Measurements from ENCODE around the gene SERPINC1. TPM values are rescaled to one million over a fixed set of nuclear protein-coding genes. Genes with fewer than 3 reads are reported as not detected.

Gene SERPINC1
- total and polyA plus RNA-seq, 2 of the 13 experiments (the other 11 are each of a cell fraction or from before 2014, with no cell fraction given): 142 to 205 TPM

DNA sequence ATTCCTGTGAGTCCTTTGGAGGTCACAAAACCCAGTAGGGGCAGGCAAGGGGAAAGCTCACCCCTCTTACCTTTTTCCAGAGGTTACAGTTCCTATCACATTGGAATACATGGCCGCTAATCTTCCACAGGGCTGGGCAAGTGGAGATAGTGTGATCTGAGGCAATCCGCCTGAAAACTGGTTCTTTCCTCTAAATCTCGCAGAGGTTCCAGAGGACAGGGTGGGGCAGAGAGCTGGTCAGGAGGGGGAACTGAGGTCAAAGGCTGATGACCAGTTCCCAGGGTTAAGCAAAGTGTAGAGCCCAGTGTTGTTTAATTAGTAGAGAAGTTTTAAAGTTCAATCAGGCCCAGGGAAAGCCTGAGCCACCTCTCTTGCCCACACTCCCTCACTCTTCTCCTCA, at the start of gene SERPINC1 (continued):
- TF ChIP-seq, protein P1, sequence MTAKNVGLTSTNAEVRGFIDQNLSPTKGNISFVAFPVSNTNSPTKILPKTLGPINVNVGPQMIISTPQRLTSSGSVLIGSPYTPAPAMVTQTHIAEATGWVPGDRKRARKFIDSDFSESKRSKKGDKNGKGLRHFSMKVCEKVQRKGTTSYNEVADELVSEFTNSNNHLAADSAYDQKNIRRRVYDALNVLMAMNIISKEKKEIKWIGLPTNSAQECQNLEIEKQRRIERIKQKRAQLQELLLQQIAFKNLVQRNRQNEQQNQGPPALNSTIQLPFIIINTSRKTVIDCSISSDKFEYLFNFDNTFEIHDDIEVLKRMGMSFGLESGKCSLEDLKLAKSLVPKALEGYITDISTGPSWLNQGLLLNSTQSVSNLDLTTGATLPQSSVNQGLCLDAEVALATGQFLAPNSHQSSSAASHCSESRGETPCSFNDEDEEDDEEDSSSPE (CRISPR knock-in tag; IDR thresholded peaks at IDR 0.05): no peak
- TF ChIP-seq, protein P2, sequence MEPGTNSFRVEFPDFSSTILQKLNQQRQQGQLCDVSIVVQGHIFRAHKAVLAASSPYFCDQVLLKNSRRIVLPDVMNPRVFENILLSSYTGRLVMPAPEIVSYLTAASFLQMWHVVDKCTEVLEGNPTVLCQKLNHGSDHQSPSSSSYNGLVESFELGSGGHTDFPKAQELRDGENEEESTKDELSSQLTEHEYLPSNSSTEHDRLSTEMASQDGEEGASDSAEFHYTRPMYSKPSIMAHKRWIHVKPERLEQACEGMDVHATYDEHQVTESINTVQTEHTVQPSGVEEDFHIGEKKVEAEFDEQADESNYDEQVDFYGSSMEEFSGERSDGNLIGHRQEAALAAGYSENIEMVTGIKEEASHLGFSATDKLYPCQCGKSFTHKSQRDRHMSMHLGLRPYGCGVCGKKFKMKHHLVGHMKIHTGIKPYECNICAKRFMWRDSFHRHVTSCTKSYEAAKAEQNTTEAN (CRISPR knock-in tag; conservative IDR thresholded peaks at IDR 0.05): 0 out of 2 replicates have a peak, but pooled peaks have one; percentile 27
- peak; percentile 86 for TF ChIP-seq RXRA (CRISPR knock-in tag; IDR thresholded peaks at IDR 0.05)
- peak; percentile 82 for TF ChIP-seq CHD2 (IDR thresholded peaks at IDR 0.05; ENCODE audit: low read depth, low read length)
- no peak for TF ChIP-seq EHMT2 (IDR thresholded peaks at IDR 0.05; ENCODE audit: borderline replicate concordance, low read depth, low read length)
- peak; percentile 49 for TF ChIP-seq YY1 (IDR thresholded peaks at IDR 0.05; ENCODE audit: insufficient read depth, insufficient replicate concordance, low read depth, low read length)
- 0 out of 2 replicates have a peak, but pooled peaks have one; percentile 31 for TF ChIP-seq PITX1 (CRISPR knock-in tag; IDR thresholded peaks at IDR 0.05)
- no peak for TF ChIP-seq HNRNPUL1 (IDR thresholded peaks at IDR 0.05; ENCODE audit: low read depth, low read length)
- TF ChIP-seq, protein P3, sequence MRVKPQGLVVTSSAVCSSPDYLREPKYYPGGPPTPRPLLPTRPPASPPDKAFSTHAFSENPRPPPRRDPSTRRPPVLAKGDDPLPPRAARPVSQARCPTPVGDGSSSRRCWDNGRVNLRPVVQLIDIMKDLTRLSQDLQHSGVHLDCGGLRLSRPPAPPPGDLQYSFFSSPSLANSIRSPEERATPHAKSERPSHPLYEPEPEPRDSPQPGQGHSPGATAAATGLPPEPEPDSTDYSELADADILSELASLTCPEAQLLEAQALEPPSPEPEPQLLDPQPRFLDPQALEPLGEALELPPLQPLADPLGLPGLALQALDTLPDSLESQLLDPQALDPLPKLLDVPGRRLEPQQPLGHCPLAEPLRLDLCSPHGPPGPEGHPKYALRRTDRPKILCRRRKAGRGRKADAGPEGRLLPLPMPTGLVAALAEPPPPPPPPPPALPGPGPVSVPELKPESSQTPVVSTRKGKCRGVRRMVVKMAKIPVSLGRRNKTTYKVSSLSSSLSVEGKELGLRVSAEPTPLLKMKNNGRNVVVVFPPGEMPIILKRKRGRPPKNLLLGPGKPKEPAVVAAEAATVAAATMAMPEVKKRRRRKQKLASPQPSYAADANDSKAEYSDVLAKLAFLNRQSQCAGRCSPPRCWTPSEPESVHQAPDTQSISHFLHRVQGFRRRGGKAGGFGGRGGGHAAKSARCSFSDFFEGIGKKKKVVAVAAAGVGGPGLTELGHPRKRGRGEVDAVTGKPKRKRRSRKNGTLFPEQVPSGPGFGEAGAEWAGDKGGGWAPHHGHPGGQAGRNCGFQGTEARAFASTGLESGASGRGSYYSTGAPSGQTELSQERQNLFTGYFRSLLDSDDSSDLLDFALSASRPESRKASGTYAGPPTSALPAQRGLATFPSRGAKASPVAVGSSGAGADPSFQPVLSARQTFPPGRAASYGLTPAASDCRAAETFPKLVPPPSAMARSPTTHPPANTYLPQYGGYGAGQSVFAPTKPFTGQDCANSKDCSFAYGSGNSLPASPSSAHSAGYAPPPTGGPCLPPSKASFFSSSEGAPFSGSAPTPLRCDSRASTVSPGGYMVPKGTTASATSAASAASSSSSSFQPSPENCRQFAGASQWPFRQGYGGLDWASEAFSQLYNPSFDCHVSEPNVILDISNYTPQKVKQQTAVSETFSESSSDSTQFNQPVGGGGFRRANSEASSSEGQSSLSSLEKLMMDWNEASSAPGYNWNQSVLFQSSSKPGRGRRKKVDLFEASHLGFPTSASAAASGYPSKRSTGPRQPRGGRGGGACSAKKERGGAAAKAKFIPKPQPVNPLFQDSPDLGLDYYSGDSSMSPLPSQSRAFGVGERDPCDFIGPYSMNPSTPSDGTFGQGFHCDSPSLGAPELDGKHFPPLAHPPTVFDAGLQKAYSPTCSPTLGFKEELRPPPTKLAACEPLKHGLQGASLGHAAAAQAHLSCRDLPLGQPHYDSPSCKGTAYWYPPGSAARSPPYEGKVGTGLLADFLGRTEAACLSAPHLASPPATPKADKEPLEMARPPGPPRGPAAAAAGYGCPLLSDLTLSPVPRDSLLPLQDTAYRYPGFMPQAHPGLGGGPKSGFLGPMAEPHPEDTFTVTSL (CRISPR knock-in tag; IDR thresholded peaks at IDR 0.05; ENCODE audit: borderline replicate concordance): no peak
- TF ChIP-seq, protein P4, sequence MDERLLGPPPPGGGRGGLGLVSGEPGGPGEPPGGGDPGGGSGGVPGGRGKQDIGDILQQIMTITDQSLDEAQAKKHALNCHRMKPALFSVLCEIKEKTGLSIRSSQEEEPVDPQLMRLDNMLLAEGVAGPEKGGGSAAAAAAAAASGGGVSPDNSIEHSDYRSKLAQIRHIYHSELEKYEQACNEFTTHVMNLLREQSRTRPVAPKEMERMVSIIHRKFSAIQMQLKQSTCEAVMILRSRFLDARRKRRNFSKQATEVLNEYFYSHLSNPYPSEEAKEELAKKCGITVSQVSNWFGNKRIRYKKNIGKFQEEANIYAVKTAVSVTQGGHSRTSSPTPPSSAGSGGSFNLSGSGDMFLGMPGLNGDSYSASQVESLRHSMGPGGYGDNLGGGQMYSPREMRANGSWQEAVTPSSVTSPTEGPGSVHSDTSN (CRISPR knock-in tag; IDR thresholded peaks at IDR 0.05): no peak
- TF ChIP-seq NFRKB (IDR thresholded peaks at IDR 0.05): no peak
- TF ChIP-seq, protein P5, sequence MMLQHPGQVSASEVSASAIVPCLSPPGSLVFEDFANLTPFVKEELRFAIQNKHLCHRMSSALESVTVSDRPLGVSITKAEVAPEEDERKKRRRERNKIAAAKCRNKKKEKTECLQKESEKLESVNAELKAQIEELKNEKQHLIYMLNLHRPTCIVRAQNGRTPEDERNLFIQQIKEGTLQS (CRISPR knock-in tag; IDR thresholded peaks at IDR 0.05): no peak
- TF ChIP-seq, protein P6, sequence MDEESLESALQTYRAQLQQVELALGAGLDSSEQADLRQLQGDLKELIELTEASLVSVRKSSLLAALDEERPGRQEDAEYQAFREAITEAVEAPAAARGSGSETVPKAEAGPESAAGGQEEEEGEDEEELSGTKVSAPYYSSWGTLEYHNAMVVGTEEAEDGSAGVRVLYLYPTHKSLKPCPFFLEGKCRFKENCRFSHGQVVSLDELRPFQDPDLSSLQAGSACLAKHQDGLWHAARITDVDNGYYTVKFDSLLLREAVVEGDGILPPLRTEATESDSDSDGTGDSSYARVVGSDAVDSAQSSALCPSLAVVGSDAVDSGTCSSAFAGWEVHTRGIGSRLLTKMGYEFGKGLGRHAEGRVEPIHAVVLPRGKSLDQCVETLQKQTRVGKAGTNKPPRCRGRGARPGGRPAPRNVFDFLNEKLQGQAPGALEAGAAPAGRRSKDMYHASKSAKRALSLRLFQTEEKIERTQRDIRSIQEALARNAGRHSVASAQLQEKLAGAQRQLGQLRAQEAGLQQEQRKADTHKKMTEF (CRISPR knock-in tag; IDR thresholded peaks at IDR 0.05): peak; percentile 48; the same call in 1 of the 2 replicates
- TF ChIP-seq NCOR1 (IDR thresholded peaks at IDR 0.05; ENCODE audit: borderline replicate concordance, low read length): peak; percentile 78; the same call in 1 of the 2 replicates
- TF ChIP-seq FLYWCH1 (CRISPR knock-in tag; IDR thresholded peaks at IDR 0.05): 0 out of 2 replicates have a peak, but pooled peaks have one; percentile 34
- TF ChIP-seq DMAP1 (CRISPR knock-in tag; IDR thresholded peaks at IDR 0.05): peak; percentile 55; the same call in 1 of the 2 replicates
- TF ChIP-seq ZNF441 (CRISPR knock-in tag; IDR thresholded peaks at IDR 0.05; ENCODE audit: borderline replicate concordance): 0 out of 2 replicates have a peak, but pooled peaks have one; percentile 58
- TF ChIP-seq ZNF652 (CRISPR knock-in tag; IDR thresholded peaks at IDR 0.05; ENCODE audit: borderline replicate concordance, low read depth): peak; percentile 15; the same call in 1 of the 2 replicates
- peak; percentile 56 for TF ChIP-seq ESRRA (CRISPR knock-in tag; IDR thresholded peaks at IDR 0.05; ENCODE audit: low read depth)
- TF ChIP-seq PHF20 (CRISPR knock-in tag; IDR thresholded peaks at IDR 0.05): peak; percentile 61; the same call in 1 of the 2 replicates

All from HepG2 (cell line).